DND-41 (cell line): ENCODE measurements around the gene GPR101.

Experiments
- ATAC-seq: fragments of 200-7000 bp; cut with Tn5 transposase; 3 replicates; pipeline ENCODE4 v1.9.1; 2021; ENCODE audit warnings: low read depth; ENCODE audit not compliant: insufficient read depth
- DNase-seq: peaks from one replicate; pipeline ENCODE4 v3.0.0-alpha.2; 2020
- H2AFZ ChIP-seq: 2 replicates; pipeline ENCODE4 v1.6.0; 2012; ENCODE audit warnings: low read depth, low read length
- H3K27ac ChIP-seq: 2 replicates; pipeline ENCODE4 v1.5.1; 2012; ENCODE audit warnings: low read length, inconsistent platforms
- H3K27me3 ChIP-seq: fragments of 200-600 bp; sonication (generic); 2 replicates; pipeline ENCODE4 v1.6.0; 2012; ENCODE audit warnings: low read length, mild to moderate bottlenecking, inconsistent platforms; ENCODE audit not compliant: insufficient read depth, poor library complexity
- H3K36me3 ChIP-seq: 2 replicates; pipeline ENCODE4 v1.5.1; 2012; ENCODE audit warnings: low read length, inconsistent platforms; ENCODE audit not compliant: insufficient read depth
- H3K4me1 ChIP-seq: 2 replicates; pipeline ENCODE4 v1.5.1; 2012; ENCODE audit warnings: mild to moderate bottlenecking, low read length; ENCODE audit not compliant: insufficient read depth
- H3K4me2 ChIP-seq: 2 replicates; pipeline ENCODE4 v1.6.0; 2012; ENCODE audit warnings: mild to moderate bottlenecking, moderate library complexity, low read length, inconsistent platforms; ENCODE audit not compliant: insufficient read depth
- H3K4me3 ChIP-seq, 2 experiments: fragments of 200-600 bp in 1 of 2; shearing (Covaris generic) in 1 of 2; 2 replicates each; pipeline ENCODE4 v1.5.1; 2012 to 2016; ENCODE audit warnings: inconsistent platforms in 2 of 2, low read length in 2 of 2, mild to moderate bottlenecking in 2 of 2, low read depth in 1 of 2, moderate library complexity in 1 of 2
- H3K79me2 ChIP-seq: 2 replicates; pipeline ENCODE4 v1.6.0; 2012; ENCODE audit warnings: low read length, inconsistent platforms; ENCODE audit not compliant: insufficient read depth
- H3K9ac ChIP-seq: 2 replicates; pipeline ENCODE4 v1.6.0; 2012; ENCODE audit warnings: low read depth, mild to moderate bottlenecking, inconsistent platforms, low read length, moderate library complexity
- H3K9me3 ChIP-seq: 2 replicates; pipeline ENCODE4 v1.5.1; 2012; ENCODE audit warnings: low read length, moderate library complexity, mild to moderate bottlenecking, inconsistent platforms; ENCODE audit not compliant: insufficient read depth, severe bottlenecking
- H4K20me1 ChIP-seq: 2 replicates; pipeline ENCODE4 v1.6.0; 2012; ENCODE audit warnings: low read length; ENCODE audit not compliant: insufficient read depth
- CTCF ChIP-seq: IDR thresholded peaks from 2 replicates; pipeline ENCODE4 v1.5.1; 2012; ENCODE audit warnings: borderline replicate concordance, low read length, moderate library complexity, mild to moderate bottlenecking; ENCODE audit not compliant: poor library complexity, severe bottlenecking; ENCODE audit errors: extremely low read depth
- EZH2 ChIP-seq: IDR thresholded peaks from 3 replicates; pipeline ENCODE4 v1.6.1; 2012; ENCODE audit warnings: borderline replicate concordance, low read depth, mild to moderate bottlenecking, moderate library complexity, low read length, inconsistent platforms; ENCODE audit not compliant: severe bottlenecking

The GPR101 gene, protein sequence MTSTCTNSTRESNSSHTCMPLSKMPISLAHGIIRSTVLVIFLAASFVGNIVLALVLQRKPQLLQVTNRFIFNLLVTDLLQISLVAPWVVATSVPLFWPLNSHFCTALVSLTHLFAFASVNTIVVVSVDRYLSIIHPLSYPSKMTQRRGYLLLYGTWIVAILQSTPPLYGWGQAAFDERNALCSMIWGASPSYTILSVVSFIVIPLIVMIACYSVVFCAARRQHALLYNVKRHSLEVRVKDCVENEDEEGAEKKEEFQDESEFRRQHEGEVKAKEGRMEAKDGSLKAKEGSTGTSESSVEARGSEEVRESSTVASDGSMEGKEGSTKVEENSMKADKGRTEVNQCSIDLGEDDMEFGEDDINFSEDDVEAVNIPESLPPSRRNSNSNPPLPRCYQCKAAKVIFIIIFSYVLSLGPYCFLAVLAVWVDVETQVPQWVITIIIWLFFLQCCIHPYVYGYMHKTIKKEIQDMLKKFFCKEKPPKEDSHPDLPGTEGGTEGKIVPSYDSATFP

DNA sequence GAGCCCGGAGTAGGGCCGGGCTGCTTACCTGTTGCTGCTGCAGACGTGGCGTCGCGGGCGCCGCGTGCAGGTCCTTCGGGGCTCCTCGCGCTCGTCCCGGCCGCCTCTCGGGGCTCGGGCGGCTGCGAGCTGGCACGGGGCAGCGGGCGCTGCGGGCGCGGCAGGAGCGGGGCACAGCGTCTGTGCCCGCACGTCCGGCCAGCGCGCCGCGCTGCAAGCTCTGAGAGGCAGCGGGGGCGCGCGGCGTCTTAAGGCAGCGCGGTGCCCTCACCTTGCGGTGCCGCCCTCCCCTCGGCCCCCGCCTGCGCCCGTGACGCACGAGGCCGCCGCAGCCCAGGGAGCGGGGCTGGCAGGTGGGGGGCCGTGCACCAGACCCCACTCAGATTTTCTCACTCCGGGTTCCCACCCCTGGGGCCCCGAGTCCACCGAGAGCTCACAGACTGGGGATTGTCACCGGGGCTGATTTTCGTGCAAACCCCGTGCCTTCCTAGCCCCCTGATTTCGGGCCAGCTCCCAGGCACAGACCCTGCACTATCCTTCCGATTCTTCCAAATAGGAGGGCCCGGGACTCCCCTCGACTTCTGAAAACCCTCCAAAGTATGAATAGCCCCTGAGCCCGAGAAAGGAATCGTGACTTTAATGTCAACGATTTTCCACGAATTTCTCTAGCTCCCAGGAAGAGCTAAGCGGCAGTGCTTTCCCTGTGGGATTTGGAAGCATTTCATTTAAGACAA lies at the start of gene GPR101:
GPR101 (minus strand) TSS at position 222 of the 734 bp plus-strand sequence. CDS start 2,321 bp downstream, outside the sequence.
- ATAC-seq (no peak), DNase-seq (no peak)
- H3K27ac ChIP-seq = no peak within 1 kb of the TSS
- no peaks in the 10 kb centered on the region for H3K9me3 ChIP-seq
- peak within 1 kb of the TSS; percentile 84; the same call in 1 of the 2 replicates for H2AFZ ChIP-seq
- peaks cover 18% of the 10 kb centered on the region for H3K4me1 ChIP-seq
- peak within 1 kb of the TSS in 1 of 2 experiments; percentile 64; a peak in 2 of 4 replicates for H3K4me3 ChIP-seq
- H3K4me2 ChIP-seq = peak within 1 kb of the TSS; percentile 100
- H3K27me3 ChIP-seq = peaks cover 21% of the 10 kb centered on the region
- no peaks in the 10 kb centered on the region for H3K79me2 ChIP-seq
- no peaks in the 10 kb centered on the region for H4K20me1 ChIP-seq
- TF ChIP-seq EZH2 (no peak), CTCF (no peak)
- peak within 1 kb of the TSS; percentile 43; the same call in 1 of the 2 replicates for H3K9ac ChIP-seq
- H3K36me3 ChIP-seq = no peaks in the 10 kb centered on the region

DNA sequence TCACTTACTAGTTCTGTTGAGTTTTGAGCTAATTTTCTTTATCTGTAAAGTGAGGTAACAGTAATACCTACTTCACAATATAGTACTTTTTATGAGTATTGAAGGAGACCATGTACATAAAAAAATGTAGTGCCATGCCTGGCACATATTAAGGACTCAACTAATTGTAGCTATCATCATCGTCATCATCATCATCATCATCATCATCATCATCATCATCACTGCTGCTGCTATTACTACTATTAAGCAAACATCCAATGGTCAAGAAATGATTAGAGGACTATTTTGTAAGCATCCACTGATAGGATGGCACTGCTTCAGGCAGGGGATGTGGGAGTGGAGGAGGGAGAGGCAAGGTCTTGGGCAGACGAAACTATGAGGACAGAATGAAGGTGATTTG lies 47.4 kb upstream of the GPR101 start:
- Histone ChIP-seq H3K4me2 (no peak overlapping the region), H3K36me3 (no peaks in the 10 kb centered on the region), H3K27ac (no peak overlapping the region), H3K27me3 (peaks cover 3% of the 10 kb centered on the region), H3K4me3 (no peak overlapping the region), H2AFZ (no peak overlapping the region), H3K9ac (no peak overlapping the region), H3K79me2 (no peaks in the 10 kb centered on the region), H3K4me1 (no peaks in the 10 kb centered on the region), H4K20me1 (no peaks in the 10 kb centered on the region), H3K9me3 (no peaks in the 10 kb centered on the region)
- no peak for TF ChIP-seq CTCF
- ATAC-seq (no peak), DNase-seq (no peak)

- Histone ChIP-seq H3K27me3 (no peaks in the 10 kb centered on the region), H3K79me2 (no peaks in the 10 kb centered on the region)
- no peak for DNase-seq
These were observed 38.6 kb upstream of the GPR101 start for GRCh38 chrX:137072396-137072795.

More at GRCh38 chrX:137072396-137072795, 38.6 kb upstream of the GPR101 start:
- H3K36me3 ChIP-seq = no peaks in the 10 kb centered on the region
- H3K4me1 ChIP-seq = no peaks in the 10 kb centered on the region
- no peak overlapping the region for H3K9ac ChIP-seq
- no peaks in the 10 kb centered on the region for H3K9me3 ChIP-seq
- H3K4me3 ChIP-seq = no peak overlapping the region
- H3K27ac ChIP-seq = no peak overlapping the region
- no peak overlapping the region for H3K4me2 ChIP-seq
- no peaks in the 10 kb centered on the region for H4K20me1 ChIP-seq
- no peak for TF ChIP-seq CTCF
- TF ChIP-seq EZH2 = no peak
- H2AFZ ChIP-seq = no peak overlapping the region
- ATAC-seq = no peak
